GM19351 (cell line): ENCODE data around the gene DPYSL3.

Experiments used
- ATAC-seq: cut with Tn5 transposase; IDR thresholded peaks from one replicate; pipeline ENCODE4 v1.9.1; 2021; ENCODE audit warnings: mild to moderate bottlenecking, moderate library complexity; ENCODE audit not compliant: unreplicated experiment

Gene DPYSL3

DNA sequence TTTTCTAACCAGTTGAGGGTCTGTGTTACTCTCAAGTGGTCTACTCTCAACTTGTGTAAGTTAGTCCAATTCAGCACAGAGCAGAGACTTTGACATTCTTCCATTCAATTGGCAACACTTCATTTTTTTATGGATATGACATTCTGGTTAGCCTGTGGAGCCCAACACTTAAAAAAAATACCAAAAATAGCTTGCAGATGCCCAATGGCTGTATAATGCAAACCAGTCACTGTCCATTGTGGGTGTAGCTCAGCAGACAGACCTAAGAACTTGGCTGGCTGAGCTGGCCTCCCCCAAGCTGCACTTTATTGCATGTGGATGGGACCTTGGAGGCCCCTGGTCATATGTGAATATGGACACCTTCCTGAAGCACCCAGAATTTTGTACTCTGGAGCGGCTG, 103.2 kb downstream of the DPYSL3 start:
- no peak for ATAC-seq

DNA sequence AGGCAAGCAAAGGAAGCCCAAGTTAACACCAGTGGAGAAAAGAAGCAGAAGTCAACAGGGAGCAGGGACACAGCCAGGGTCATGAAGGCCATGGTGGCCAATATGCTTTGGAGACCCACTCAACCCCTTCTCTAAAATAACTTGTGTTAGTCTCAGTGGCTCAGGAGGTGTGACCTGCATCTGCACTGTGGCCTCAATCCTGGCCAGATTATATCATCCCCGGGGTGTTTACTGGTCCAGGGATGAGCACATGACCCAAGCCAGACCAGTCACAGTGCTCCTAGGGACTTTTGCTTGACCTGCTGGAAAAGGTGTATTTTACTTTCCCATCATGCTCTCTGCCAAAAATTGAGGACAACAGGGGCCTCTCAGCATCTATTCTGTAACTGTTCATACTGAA, 105.2 kb downstream of the DPYSL3 start:
- peak; percentile 33 for ATAC-seq

DNA sequence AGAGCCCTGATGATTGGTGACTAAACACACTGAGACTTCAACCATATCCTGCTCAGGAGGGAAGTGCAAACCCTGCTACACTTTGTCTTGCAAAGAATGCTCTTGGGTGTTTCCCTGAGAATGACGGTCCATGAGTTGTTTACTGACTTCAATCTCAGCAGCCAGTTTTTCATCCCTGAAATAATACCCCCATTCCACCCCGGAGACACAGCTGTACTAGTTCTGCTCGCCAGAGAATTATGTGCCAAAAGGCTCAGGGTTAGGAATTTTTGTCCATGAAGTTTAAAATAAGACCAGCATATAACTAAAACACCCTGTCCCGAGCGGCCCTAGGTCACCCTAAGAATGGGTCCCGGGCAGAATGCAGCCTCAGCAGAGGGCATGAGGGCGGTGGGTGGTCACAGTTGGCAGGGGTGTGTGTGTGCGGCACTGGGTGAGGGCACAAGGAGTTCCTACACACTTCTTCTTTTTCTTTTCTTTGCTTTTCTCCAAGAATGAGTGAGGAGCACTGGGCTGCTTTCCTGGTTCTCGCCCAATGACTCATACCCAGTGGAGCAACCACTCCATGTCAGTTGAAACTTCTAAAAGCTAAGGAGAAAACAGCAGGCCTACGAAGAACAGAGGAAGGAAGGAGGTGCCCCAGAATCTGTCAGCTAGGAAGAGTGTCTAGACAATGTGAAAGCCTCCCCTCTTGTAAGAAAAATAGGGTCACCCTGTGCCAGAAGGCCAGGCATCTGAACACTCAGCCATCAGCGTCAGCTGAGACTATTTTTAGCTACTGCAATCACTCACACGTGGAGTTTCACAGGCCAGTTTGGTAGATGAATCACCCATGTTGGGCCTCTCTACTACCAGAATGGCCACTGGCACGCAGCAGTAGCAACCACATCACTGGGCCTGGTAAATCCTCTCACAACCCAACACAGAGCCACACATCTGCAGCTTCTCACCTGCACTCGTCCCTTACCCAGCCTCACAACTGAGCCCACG, 105.9 kb downstream of the DPYSL3 start:
- ATAC-seq, result peak; percentile 92

DNA sequence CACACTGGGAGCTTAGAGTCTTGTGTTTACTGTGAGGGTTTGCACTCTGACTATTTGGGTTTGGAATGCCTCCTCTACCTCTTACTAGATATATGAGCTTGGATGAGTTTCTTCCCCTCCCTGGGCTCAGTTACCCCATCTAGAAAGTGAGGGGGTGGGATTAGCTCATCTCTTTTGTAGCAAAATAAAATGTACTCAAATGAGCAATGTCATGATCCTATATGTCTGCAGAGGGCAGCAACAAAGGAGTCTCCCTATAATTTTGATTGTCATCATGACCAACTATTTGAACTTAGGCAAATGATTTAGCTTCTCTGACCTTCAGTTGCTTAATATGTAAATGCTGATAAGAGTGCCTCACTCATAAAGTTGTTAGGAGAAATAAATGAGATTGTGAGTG, 109.0 kb downstream of the DPYSL3 start:
- ATAC-seq, result no peak

DNA sequence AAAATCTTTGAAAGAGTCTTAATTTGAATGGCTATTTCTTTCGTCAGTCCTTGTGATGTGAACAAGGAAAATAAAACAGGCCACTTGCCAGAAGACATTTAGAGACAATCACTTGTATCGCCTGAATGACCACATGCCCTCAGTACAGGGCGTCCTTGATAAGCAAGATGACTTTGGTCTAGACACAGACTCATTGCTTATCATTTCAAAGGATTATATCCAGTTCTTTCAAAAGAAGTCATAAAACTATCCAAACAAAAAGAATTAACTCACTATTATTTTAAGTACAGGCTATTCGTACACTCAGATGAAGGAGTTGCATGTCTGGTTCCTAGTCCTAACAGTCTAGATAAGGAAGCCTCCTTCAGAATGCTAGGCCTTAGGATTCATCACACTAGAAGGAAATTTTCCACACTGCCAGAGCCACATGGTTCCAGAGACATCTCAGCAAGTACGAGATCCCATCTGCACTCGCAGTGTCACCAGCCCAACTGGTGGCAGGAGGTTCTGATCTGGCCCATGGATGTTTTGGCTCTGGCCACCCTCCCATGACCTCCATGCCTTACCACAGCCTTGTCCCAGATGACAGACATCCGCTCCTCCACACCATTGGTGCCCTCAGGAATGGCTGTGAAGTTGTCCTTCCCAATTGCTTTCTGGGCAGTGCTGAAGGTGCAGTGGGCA, 109.6 kb downstream of the DPYSL3 start:
- ATAC-seq, result no peak

DNA sequence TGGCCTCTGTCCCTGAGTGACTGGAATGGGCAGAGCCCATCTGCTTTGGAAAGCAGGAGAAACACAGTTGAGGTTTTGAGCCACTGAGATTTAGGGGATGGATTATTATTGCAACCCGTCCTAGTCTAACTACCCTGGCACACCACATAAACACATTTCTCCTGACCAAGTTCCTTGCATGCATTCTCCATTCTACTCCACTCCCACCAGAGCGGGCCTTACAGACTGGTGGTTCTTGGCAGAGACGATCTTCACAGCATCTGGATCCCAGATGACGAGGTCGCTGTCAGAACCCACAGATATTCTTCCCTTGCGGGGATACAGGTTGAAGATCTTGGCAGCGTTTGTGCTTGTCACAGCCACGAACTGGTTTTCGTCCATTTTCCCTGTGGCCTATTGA, 111.0 kb downstream of the DPYSL3 start:
- ATAC-seq, result no peak

DNA sequence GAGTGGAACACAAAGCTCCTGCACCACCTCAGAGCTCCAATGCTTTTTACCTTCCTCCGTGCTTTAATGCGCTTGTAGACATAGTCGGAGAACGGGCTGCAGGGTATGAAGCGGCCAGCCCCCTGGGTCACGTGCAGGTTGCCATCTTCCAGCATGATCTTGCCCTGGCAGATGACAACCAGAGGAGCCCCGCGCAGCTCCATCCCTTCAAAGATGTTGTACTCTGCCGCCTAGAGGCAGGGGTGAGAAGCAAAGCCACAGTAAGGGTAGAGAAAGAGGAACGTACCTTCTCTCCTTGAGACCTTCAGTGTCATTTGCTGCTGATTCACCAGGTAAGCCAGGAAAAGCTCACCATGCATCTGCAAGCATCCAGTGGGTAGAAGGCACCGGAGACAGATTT, 112.3 kb downstream of the DPYSL3 start:
- no peak for ATAC-seq

DNA sequence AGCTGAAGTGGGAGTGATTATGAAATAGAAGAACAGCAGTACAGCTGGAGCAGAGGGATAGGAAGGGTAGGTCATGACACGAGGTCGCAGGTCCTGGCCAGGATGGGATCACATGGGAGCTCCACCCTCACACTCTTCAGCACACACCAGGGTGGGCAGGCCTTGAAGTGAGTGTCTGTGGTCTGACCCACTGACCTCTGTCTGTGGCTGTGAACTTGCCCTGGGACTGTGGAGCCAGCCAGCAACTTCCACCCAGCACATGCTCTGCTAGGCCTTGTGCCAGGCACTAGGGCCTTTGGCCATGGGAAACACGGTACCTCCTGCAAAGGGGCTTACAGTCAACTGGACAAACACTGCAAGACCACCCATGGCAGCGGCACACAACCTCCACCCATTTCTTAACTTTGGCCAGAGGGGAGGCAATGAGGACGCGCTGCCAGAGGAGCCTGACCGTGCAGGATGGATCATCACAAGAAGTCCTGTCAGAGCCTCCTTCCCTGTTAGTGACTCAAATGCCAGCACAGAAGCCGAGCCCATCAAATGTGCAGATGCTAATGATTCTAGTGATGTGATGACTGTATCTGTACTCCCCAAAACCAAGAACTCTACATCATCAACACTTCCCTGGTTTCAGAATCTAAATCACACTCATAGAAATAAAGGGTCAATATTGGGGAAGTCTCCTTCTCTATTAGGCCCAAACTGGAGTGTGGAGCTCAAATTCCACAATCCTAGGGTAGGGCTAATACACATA, 113.6 kb downstream of the DPYSL3 start:
- no peak for ATAC-seq

DNA sequence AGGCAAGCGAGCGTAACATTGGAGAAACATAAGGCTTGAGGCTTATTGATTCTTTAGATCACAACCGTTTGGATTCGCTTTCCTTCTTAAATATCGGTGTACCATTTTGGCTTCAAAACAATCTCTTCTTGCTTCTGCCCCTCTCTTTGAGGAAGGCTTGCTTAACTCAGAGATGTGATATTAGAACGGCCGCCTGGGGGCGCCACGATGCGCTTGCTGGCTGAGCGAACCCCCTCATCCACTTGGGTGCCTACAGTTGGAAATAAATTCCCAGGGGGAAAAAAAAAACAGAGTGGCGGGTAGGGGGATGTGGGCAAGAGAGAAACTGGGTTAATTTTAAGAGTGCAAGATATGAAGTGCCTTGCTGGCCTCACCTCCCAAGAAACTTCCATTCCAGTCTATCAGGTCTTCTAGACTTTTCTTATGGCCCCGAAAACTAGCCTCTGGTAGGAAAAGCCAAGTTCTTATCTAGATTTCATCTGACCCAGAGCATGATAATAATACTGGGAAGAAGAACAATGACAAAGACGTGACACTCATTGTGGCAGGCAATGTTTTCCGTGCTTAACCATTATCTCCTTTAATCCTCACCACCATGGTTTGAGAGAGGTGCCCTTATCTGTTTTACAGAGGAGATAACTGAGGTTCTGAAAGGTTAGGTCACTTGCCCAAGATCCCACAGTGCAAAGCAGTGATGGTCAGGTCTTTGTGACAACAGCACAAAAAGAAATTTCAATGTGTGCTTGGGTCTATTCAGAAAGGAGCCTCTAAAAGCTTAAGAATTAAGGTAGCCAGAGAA, 115.8 kb downstream of the DPYSL3 start:
- no peak for ATAC-seq

DNA sequence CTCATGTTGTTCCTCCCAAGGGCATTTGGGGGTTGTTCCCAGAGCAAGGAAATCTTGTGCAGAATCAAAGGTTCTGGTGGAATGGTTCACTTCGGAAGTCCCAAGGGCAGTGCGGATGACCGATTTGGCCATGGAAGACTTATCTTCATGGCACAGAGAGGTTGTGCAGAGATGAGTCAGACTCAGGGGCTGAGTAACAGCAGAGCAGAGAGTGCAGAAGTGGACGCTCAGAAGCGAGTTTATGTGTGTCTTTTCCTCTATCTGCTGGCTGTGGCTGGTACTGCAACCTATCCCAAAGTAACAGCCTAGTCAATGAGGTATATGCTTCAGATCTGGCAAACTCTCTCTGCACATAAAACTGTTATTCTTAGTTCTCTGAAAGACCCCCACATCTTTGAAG, 118.1 kb downstream of the DPYSL3 start:
- ATAC-seq, result peak; percentile 92

GRCh38 chr5:147390654-147391225, 119.1 kb downstream of the DPYSL3 start:
- no peak for ATAC-seq

- ATAC-seq, result peak; percentile 28
Observed at GRCh38 chr5:147388184-147389108, 121.4 kb downstream of the DPYSL3 start.

GRCh38 chr5:147387109-147387508, 122.8 kb downstream of the DPYSL3 start:
- ATAC-seq, result no peak

DNA sequence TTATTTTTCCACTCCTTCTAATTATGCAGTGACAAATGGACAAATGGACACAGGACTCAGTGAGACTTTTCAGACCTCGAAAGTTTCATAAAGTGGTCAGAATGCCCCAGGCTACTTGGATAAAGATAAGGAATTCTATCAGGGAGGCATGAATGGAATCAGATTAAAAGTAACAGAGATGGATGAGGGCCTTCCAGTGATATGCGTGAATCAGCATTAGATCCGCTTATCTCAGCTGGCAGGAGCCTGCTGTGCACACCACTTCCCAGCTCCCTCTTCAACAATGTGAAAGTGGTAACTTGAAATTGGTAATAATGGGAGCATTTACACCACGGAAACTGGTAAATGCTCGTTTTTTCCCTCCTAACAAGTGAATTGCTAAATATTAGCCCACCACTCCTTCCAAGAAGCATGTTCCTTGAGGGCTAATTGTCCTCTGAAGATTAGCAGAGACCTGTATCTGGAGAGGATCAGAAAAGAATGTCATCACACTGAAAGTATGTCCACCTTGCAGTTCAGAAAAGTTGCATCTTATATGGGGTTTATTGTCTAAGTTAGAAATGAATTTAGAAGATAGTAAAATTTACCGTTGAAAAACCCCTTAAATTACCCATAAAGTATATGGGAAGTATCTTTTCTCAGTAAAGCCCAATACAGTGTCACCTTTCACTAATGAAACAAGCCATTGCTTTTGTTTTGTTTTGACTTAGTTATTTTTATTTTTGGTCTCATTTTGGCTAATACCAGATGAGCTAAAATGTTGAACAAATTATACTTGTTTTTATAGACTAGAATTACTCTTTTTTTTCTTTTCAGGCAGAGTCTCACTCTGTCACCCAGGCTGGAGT, 125.3 kb downstream of the DPYSL3 start:
- peak; percentile 54 for ATAC-seq

DNA sequence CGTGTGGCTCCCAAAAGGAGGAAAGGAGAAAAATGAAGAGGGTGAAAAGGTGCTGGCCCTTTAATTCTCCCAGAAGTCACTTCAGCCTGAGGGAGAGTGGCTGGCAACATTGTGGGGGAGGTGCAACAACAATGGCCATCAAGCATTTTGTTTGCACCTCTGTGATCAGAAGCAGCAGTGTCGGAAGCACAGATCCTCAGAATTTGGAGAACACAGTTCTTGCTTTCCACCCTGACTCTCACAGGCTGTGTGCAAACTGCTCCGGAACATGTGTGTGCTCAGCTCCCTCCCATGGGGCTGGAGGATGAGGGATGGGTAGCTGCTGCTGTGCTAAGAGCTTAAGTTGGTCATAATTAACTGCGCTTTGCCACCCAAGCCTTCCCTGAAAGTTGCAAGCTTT, 127.1 kb downstream of the DPYSL3 start:
- no peak for ATAC-seq

GRCh38 chr5:147381555-147381954, 128.3 kb downstream of the DPYSL3 start:
- ATAC-seq, result no peak

- ATAC-seq, result no peak
Observed at GRCh38 chr5:147377682-147378081, 132.2 kb downstream of the DPYSL3 start.

DNA sequence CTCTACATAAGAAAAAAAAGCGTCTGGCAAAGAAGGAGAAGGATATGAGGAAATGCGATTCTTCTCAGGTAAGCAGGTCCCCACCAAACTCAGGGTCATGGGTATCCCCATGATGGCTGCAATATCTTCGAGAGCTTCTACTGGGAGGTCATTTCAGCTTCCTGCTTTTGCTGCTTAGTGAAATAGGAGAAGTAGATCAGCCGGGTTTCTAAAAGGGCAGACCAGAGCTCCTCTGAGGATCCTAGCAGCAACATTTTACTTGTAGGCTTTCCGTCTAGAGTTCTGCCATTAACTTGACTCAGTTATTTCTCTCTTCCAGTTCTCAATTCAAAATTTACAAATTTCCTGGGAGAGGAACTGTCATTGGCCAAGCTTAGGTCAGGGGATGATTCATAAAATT, 134.7 kb downstream of the DPYSL3 start:
- no peak for ATAC-seq
